ENCODE measurements around the gene DIO1.

GRCh38 chr1:53934170-53934765, 40.3 kb downstream of the DIO1 start:
- no peak for TF ChIP-seq POLR2A (IDR thresholded peaks at IDR 0.05; ENCODE audit: low read depth)
- no peak for TF ChIP-seq CTCF (IDR thresholded peaks at IDR 0.05)

Data from esophagus muscularis mucosa (tissue), 3 donors.